Neuronal stem cell (in vitro differentiated cells): ENCODE data around the gene MILR1.
"Not testable (repeated sequence)": the region's sequence is repeated elsewhere in the genome, so short reads cannot be mapped to it uniquely, and the experiment has no call there.

Source experiments
- DNase-seq: peaks from one replicate; pipeline ENCODE4 v3.0.0-alpha.2; 2013; ENCODE audit warnings: low spot score
- H2AFZ ChIP-seq: one replicate; pipeline ENCODE4 v1.6.1; 2013; ENCODE audit warnings: mild to moderate bottlenecking, low read length, inconsistent platforms
- H2AK5ac ChIP-seq: 2 replicates; pipeline ENCODE4 v1.6.1; 2013; ENCODE audit warnings: low read depth, mild to moderate bottlenecking, inconsistent platforms, low read length, moderate library complexity, mixed read lengths
- H2BK120ac ChIP-seq: 2 replicates; pipeline ENCODE4 v1.6.1; 2013; ENCODE audit warnings: low read depth, mild to moderate bottlenecking, inconsistent platforms, low read length, moderate library complexity, mixed read lengths
- H2BK12ac ChIP-seq: one replicate; pipeline ENCODE4 v1.6.1; 2013; ENCODE audit warnings: low read length, inconsistent platforms
- H2BK15ac ChIP-seq: 2 replicates; pipeline ENCODE4 v1.6.1; 2013; ENCODE audit warnings: mild to moderate bottlenecking, low read length, inconsistent platforms, mixed read lengths
- H2BK5ac ChIP-seq: one replicate; pipeline ENCODE4 v1.6.1; 2013; ENCODE audit warnings: inconsistent platforms, mild to moderate bottlenecking, low read length, moderate library complexity
- H3K14ac ChIP-seq: one replicate; pipeline ENCODE4 v1.6.1; 2013; ENCODE audit warnings: low read length, inconsistent platforms
- H3K18ac ChIP-seq: 2 replicates; pipeline ENCODE4 v1.6.1; 2013; ENCODE audit warnings: low read length, inconsistent platforms
- H3K23ac ChIP-seq: 2 replicates; pipeline ENCODE4 v1.6.1; 2013; ENCODE audit warnings: low read depth, mild to moderate bottlenecking, mixed read lengths, low read length, inconsistent platforms; ENCODE audit not compliant: poor library complexity
- H3K27ac ChIP-seq: replicated peaks from 3 replicates; pipeline ENCODE4 v1.5.1; 2013; ENCODE audit warnings: low read length, inconsistent platforms
- H3K27me3 ChIP-seq, 3 experiments: 2 replicates each; pipeline ENCODE4 v1.6.1; 2013; ENCODE audit warnings: low read length in 3 of 3, mild to moderate bottlenecking in 2 of 3, inconsistent platforms in 1 of 3, low read depth in 1 of 3, mixed read lengths in 1 of 3, moderate library complexity in 1 of 3; ENCODE audit not compliant: control insufficient read depth in 3 of 3, insufficient read depth in 3 of 3
- H3K36me3 ChIP-seq, 2 donors: replicated peaks in 1 of 2; 2 replicates each; pipeline ENCODE4 v1.6.1; 2013; ENCODE audit warnings: low read length in 2 of 2; ENCODE audit not compliant: control insufficient read depth in 2 of 2, insufficient read depth in 2 of 2
- H3K4ac ChIP-seq: 2 replicates; pipeline ENCODE4 v1.6.1; 2013; ENCODE audit warnings: inconsistent platforms, mild to moderate bottlenecking, low read length, moderate library complexity
- H3K4me1 ChIP-seq, 2 donors: 1 replicate in 1 of 2; 2 replicates in 1 of 2; pipeline ENCODE4 v1.6.1; 2013; ENCODE audit warnings: low read length in 2 of 2, low read depth in 1 of 2; ENCODE audit not compliant: control insufficient read depth in 2 of 2, insufficient read depth in 1 of 2
- H3K4me2 ChIP-seq: one replicate; pipeline ENCODE4 v1.6.1; 2013; ENCODE audit warnings: mild to moderate bottlenecking, low read length, inconsistent platforms; ENCODE audit not compliant: insufficient read depth, poor library complexity, severe bottlenecking
- H3K4me3 ChIP-seq, 2 donors: 2 replicates each; pipeline ENCODE4 v1.5.1; 2013; ENCODE audit warnings: low read length in 2 of 2, mild to moderate bottlenecking in 2 of 2, inconsistent platforms in 1 of 2, moderate library complexity in 1 of 2
- H3K79me1 ChIP-seq: one replicate; pipeline ENCODE4 v1.6.1; 2013; ENCODE audit warnings: low read depth, mild to moderate bottlenecking, inconsistent platforms, low read length, moderate library complexity
- H3K9ac ChIP-seq: one replicate; pipeline ENCODE4 v1.6.1; 2013; ENCODE audit warnings: mild to moderate bottlenecking, low read depth, low read length, inconsistent platforms; ENCODE audit not compliant: poor library complexity
- H3K9me3 ChIP-seq, 2 donors: replicated peaks in 1 of 2; 2 replicates each; pipeline versions ENCODE3 to v1.6.1; 2013; ENCODE audit warnings: low read length in 2 of 2, mild to moderate bottlenecking in 2 of 2, inconsistent platforms in 1 of 2, low read depth in 1 of 2, mixed read lengths in 1 of 2, moderate library complexity in 1 of 2; ENCODE audit not compliant: control insufficient read depth in 2 of 2, insufficient read depth in 1 of 2
- H4K8ac ChIP-seq: one replicate; pipeline ENCODE4 v1.6.1; 2013; ENCODE audit warnings: low read depth, mild to moderate bottlenecking, inconsistent platforms, low read length, moderate library complexity
- H4K91ac ChIP-seq: one replicate; pipeline ENCODE4 v1.6.1; 2013; ENCODE audit warnings: low read length, low read depth, mild to moderate bottlenecking, inconsistent platforms; ENCODE audit not compliant: poor library complexity
- WGBS, 2 donors: extraction: QIAGEN DNeasy Blood & Tissue Kit; methylation state at CpG; one replicate each; pipeline ENCODE4 v1.1.7; 2013; ENCODE audit warnings: missing lambda C conversion rate in 2 of 2, mixed read lengths in 1 of 2; ENCODE audit not compliant: insufficient read length in 2 of 2, insufficient replicate concordance in 1 of 2; ENCODE audit errors: extremely low coverage in 2 of 2; 5-methylcytosine and 5-hydroxymethylcytosine counted together

The MILR1 gene

DNA sequence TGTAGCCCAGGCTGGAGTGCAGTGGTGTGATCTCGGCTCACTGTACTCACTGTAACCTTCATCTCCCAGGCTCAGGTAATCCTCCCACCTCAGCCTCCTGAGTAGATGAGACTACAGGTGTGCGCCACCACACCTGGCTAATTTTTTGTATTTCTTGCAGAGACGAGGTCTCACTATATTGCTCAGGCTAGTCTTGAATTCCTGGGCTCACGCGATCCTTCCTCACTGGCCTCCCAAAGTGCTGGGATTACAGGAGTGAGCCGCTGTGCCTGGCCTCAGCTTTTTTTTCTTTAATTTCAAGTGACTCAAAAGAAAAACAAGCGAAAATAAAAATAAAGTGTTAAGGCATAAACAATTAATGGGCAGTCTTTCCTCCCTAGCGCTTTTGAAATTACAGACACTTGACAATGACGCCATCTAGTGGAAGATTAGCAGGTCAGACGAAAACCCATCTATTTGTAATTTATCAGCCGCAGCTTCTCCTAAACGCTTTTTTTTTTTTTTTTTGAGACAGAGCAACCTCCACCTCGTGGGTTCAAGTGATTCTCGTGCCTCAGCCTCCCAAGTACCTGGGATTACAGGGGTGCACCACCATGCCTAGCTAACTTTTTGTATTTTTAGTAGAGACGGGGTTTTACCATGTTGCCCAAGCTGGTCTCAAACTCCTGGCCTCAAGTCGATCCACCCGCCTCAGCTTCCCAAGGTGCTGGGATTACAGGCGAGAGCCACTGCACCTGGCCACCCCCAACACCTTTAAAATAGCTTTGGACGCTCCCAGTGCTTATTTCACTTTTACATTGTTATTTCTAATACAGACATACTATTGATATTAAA is 30.2 kb upstream of the MILR1 start:
- Histone ChIP-seq H2AFZ (peak overlapping the region; percentile 64), H3K27ac (no peak overlapping the region)
- no CpG with 5 or more reads among the region's 19 CpGs for WGBS, 2 donors

DNA sequence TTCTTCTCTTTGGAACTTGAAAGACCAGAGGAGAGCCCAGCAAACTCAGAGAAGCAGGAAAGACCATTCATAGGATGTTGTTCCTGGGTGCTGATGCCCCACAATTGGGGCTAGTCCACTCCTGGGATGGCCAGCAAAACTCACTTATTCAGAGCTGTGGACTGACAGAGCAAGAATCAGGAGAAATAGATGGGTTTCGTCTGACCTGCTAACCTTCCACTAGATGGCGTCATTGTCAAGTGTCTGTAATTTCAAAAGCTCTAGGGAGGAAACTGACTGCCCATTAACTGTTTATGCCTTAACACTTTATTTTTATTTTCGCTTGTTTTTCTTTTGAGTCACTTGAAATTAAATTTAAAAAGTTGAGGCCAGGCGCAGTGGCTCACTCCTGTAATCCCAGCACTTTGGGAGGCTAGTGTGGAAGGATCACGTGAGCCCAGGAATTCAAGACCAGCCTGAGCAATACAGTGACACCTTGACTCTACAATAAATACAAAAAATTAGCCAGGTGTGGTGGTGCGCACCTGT is 28.7 kb upstream of the MILR1 start:
- Histone ChIP-seq H2BK120ac (no peak overlapping the region), H2AFZ (no peak overlapping the region), H2AK5ac (no peak overlapping the region), H3K4me1 (no peaks in the 10 kb centered on the region), H3K23ac (no peak overlapping the region), H3K4me2 (no peak overlapping the region), H3K9ac (no peak overlapping the region), H2BK5ac (no peak overlapping the region), H4K91ac (no peak overlapping the region), H2BK12ac (no peak overlapping the region), H3K18ac (no peak overlapping the region), H3K14ac (no peak overlapping the region), H3K4me3 (no peak overlapping the region), H4K8ac (no peak overlapping the region), H3K4ac (no peak overlapping the region), H3K36me3 (no peaks in the 10 kb centered on the region), H3K9me3 (peaks cover 0 to under 1% of the 10 kb centered on the region in 2 donors), H2BK15ac (no peak overlapping the region), H3K27ac (no peak overlapping the region), H3K79me1 (no peaks in the 10 kb centered on the region), H3K27me3 (peaks cover 0 to 3% (median 0%) of the 10 kb centered on the region in 3 experiments)
- no CpG with 5 or more reads among the region's 6 CpGs for WGBS, 2 donors
- peak; percentile 63 for DNase-seq

More for the DNA sequence above, 30.2 kb upstream of the MILR1 start:
- Histone ChIP-seq H3K4ac (no peak overlapping the region), H2AK5ac (no peak overlapping the region), H3K36me3 (no peaks in the 10 kb centered on the region), H2BK120ac (no peak overlapping the region), H3K9me3 (no peaks in the 10 kb centered on the region), H2BK12ac (no peak overlapping the region), H3K4me2 (no peak overlapping the region), H2BK5ac (no peak overlapping the region), H3K4me1 (no peaks in the 10 kb centered on the region), H4K8ac (no peak overlapping the region), H3K23ac (no peak overlapping the region), H3K18ac (no peak overlapping the region), H3K14ac (no peak overlapping the region), H2BK15ac (no peak overlapping the region), H3K4me3 (no peak overlapping the region), H3K27me3 (peaks cover 0 to 3% (median 0%) of the 10 kb centered on the region in 3 experiments), H4K91ac (no peak overlapping the region), H3K79me1 (no peaks in the 10 kb centered on the region), H3K9ac (no peak overlapping the region)
- DNase-seq, result peak; percentile 51

DNA sequence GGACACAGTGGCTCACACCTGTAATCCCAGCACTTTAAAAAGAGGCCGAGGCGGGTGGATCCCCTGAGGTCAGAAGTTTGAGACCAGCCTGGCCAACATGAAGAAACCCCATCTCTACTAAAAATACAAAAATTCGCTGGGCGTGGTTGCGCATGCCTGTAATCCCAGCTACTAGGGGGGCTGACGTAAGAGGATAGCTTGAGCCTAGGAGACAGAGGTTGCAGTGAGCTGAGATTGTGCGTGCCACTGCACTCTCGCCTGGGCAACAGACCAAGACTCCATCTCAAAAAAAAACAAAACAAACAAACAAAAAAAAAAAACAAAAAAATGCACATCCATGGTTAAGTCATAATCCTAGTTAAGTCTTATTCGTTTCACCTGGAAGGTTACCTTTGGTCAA is 26.8 kb upstream of the MILR1 start:
- WGBS, 2 donors, result no CpG with 5 or more reads among the region's 9 CpGs
- not testable (repeated sequence) for DNase-seq, H2BK120ac ChIP-seq

DNA sequence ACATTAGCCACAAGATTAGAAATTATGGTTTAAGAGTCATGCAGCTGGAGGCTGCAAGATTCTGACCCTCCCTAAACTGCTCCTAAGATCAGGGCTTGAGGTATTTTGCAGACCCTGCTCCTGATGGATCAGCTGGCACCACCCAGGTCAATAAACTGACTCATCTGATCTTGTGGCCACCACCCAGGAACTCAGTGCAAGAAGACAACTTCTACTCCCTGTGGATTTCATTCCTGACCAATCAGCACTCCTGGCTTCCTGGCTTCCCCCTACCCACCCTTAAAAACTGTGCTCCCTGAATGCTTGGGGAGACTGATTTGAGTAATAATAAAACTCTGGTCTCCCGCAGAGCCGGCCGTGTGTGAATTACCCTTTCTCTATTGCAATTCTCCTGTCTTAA is 25.0 kb upstream of the MILR1 start:
- Histone ChIP-seq H3K27ac (no peak overlapping the region), H3K9ac (no peak overlapping the region), H4K8ac (no peak overlapping the region), H2BK15ac (no peak overlapping the region), H2BK5ac (no peak overlapping the region), H3K79me1 (no peaks in the 10 kb centered on the region), H3K4me2 (no peak overlapping the region), H3K9me3 (peaks cover 0 to 1% of the 10 kb centered on the region in 2 donors), H3K4me1 (no peaks in the 10 kb centered on the region), H2AK5ac (no peak overlapping the region), H2BK120ac (no peak overlapping the region), H3K23ac (no peak overlapping the region), H3K36me3 (no peaks in the 10 kb centered on the region), H2AFZ (no peak overlapping the region), H3K14ac (no peak overlapping the region), H3K4me3 (no peak overlapping the region), H3K18ac (no peak overlapping the region), H4K91ac (no peak overlapping the region), H3K27me3 (peaks cover 0 to 3% (median 0%) of the 10 kb centered on the region in 3 experiments), H3K4ac (no peak overlapping the region), H2BK12ac (no peak overlapping the region)
- DNase-seq, result no peak
- WGBS, 2 donors, result no CpG with 5 or more reads among the region's 3 CpGs

More for the DNA sequence above, 26.8 kb upstream of the MILR1 start:
- H2BK12ac ChIP-seq, H3K4ac ChIP-seq, H3K23ac ChIP-seq, H2AK5ac ChIP-seq, H3K27ac ChIP-seq, H3K4me1 ChIP-seq, H2AFZ ChIP-seq, H4K91ac ChIP-seq, H3K9me3 ChIP-seq, H3K9ac ChIP-seq, H3K4me3 ChIP-seq, H3K4me2 ChIP-seq, H3K36me3 ChIP-seq, H3K18ac ChIP-seq, H3K14ac ChIP-seq, H3K27me3 ChIP-seq, H2BK15ac ChIP-seq, H4K8ac ChIP-seq, H2BK5ac ChIP-seq, H3K79me1 ChIP-seq: not testable (repeated sequence)
